Left renal pelvis (tissue), 4 donors: ENCODE results near the gene COL26A1. TPM values are rescaled to one million over a fixed set of nuclear protein-coding genes. Genes with fewer than 3 reads are reported as not detected.
"Not testable (repeated sequence)": the region's sequence is repeated elsewhere in the genome, so short reads cannot be mapped to it uniquely, and the experiment has no call there.

Experiments used
- DNase-seq, 4 donors: peaks; one replicate each; pipeline ENCODE4 v3.0.0-alpha.2; 2013; ENCODE audit warnings: low read depth in 4 of 4, low spot score in 3 of 4
- polyA plus RNA-seq, 4 donors: library from polyadenylated mRNA; unstranded; fragments of 120-200 nt; gene quantifications; one replicate each; pipeline ENCODE4 v1.2.1, GENCODE V29; 2013; ENCODE audit not compliant: insufficient read length in 4 of 4

The COL26A1 gene
- 10 to 100 TPM; 22.4 to 32.7 (median 25.2) TPM for polyA plus RNA-seq

DNA sequence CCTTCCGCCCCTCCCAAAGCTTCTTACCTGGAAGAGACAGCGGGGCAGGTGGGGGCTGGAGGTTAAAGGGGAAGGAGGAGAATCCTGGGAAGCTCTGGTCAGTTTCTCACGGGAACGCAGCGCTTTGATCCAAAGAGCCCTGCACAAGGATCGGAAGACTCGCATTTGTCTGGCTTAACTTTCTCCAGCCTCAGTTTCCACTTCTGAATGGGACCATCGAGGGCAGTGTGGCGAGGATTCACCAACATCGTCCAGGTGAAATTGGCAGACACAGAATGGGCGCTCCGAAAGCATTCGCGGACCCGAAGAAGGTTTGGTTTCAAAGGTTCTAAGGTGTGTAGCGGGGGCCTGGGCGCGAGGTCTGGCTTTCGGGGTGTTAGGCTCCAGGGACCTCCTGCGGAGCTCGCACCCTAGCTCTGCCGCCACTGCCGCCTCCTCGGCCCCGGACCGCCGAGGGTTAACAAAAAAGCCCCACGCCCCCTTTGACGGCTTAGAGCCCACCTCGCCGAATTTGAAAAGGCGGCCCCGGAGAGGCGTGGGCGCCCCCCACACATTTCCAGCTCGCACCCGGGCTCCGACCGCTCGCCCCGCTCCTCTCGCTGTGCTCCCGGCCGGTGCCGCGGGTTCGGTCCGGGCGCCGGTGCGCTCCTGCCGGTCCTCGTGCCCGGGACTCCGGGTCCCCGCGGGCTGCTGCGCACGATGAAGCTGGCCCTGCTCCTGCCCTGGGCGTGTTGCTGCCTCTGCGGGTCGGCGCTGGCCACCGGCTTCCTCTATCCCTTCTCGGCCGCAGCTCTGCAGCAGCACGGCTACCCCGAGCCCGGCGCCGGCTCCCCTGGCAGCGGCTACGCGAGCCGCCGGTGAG is at the start of gene COL26A1:
COL26A1 (plus strand) TSS at position 542 of the 862 bp plus-strand sequence; CDS start at position 700, 158 bp downstream.
- no peak for DNase-seq

DNA sequence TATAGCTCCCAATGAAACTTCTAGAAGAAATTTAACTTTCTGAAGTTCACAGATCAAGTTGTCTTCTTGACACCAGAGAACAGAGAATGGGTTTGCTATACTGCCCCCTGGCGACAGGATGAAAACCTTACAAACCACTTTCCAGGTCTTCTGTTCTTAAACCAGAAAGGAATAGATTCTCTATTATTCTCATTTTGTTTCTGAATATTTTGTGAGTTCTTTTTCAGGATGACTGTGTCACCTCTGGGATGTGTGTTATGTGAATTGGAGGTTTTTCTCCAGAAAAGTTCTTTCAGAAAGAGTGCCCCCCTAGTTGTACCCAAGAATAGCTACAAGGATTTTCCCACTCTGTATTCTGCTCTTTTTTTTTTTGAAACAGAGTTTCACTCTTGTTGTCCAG is 47.3 kb upstream of the COL26A1 start:
- no peak for DNase-seq

GRCh38 chr7:101319401-101319800 is 43.3 kb upstream of the COL26A1 start:
- no peak for DNase-seq

GRCh38 chr7:101321491-101322401 is 40.9 kb upstream of the COL26A1 start, which contains the start of gene IFT22:
Gene IFT22 (minus strand): TSS chr7:101321812. CDS start chr7:101321709, 103 bp downstream.
- peak; percentile 83 to 91 (median 90) for DNase-seq

GRCh38 chr7:101328159-101328558 is 34.5 kb upstream of the COL26A1 start:
- no peak for DNase-seq

DNA sequence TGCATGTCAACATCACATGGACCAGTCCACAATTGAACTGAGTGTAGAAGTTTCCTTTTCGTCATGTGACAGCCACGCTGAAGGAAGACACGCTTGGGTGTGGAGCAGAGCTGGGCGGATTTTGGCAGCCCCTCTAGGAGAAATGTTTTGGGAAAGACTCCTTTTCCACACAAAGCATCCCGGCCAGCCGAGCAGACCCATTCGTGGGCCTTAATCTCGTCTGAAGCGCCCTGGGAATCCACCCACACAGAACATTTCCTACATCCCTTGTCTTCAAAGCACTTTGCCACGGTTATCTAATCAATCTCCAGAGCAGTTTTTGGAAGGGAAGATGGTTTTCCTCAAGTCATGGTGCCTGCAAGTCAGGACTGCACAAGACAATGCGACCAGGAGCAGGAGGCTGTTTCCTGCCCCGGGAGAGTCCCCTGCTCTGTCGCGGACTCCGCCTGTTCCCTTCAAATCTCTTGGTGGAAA is 32.6 kb upstream of the COL26A1 start:
- DNase-seq = no peak

DNA sequence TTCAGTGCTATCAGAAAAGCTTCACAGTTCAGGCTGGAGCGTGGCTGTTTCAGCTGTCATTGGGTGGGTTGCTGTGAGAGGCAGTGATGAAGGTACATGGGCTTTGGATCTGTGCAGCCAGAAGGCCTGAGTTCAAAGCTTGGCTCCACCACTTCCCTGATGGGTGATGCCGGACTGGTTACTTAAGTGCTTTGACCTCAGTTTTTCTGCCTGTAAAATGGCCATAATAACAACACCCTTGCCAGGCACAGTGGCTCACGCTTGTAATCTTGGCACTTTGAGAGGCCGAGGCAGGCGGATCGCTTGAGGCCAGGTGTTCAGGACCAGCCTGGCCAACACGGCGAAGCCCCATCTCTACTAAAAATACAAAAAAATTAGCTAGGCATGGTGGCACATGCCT is 30.6 kb upstream of the COL26A1 start:
- DNase-seq = no peak

- DNase-seq = no peak
These were observed 28.8 kb upstream of the COL26A1 start for GRCh38 chr7:101333912-101334311.

DNA sequence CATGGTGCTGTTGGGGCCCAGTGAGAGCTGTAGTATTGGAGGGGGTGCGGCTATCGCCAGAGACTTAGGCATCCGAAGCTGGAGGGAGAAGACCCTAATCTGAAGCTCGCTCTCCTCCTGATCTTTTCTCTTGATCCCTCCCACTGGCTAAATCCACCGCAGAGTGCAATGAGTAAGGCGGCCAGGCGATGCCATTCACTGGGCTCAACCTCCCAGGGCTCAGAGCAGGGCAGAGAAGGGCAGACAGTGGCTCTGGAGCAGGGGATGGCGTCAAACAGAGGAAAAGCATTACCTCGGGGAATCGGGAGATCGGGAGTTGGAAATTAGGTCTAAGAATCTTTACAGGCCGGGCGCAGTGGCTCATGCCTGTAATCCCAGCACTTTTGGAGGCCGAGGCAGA is 22.3 kb upstream of the COL26A1 start:
- no peak for DNase-seq

DNA sequence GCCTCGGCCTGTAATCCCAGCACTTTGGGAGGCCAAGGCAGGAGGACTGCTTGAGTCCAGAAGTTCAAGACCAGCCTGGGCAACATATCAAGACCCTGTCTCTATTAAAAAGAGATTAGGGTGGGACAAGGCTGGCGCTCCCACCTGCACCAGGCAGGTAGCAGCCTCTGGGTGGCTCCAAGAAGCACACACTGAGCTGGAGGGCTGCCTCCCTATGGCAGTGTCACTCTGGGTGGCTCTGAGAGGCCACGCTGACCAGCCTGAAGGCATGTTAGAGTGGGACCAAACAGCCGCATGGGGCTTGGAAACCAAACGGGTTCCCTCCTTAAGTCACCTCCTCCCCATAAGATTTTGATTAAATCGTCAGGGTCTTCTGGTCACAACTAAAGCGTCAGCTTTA is 19.8 kb upstream of the COL26A1 start:
- no peak for DNase-seq

DNA sequence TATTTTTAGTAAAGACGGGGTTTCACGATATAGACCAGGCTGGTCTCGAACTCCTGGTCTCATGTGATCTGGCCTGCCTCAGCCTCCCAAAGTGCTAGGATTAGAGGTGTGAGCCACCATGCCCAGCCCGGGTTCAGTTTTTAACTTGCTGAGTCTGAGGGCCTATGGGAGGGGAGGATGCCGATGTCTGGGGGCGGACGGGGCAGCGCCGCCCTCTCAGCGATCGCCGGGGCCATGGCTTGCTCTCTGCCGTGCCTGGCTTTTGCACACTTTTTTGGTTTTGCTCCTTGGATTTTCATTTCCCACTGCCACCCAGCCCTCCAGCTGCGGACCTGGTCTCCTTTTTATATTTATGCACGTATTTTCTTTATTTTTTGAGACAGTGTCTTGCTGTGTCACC is 15.2 kb upstream of the COL26A1 start:
- DNase-seq = no peak

- DNase-seq = not testable (repeated sequence)
These were observed 14.1 kb upstream of the COL26A1 start for GRCh38 chr7:101348456-101349067.

GRCh38 chr7:101349300-101349699 is 13.4 kb upstream of the COL26A1 start:
- DNase-seq = not testable (repeated sequence)

- DNase-seq = no peak
These were observed 9.8 kb upstream of the COL26A1 start for GRCh38 chr7:101352920-101353308.

- DNase-seq = no peak
These were observed 5.2 kb upstream of the COL26A1 start for GRCh38 chr7:101357433-101357832.

- no peak for DNase-seq
These were observed 590 bp downstream of the COL26A1 start for GRCh38 chr7:101363196-101363733.

- DNase-seq = no peak
These were observed 1.2 kb downstream of the COL26A1 start for GRCh38 chr7:101363734-101364374.

DNA sequence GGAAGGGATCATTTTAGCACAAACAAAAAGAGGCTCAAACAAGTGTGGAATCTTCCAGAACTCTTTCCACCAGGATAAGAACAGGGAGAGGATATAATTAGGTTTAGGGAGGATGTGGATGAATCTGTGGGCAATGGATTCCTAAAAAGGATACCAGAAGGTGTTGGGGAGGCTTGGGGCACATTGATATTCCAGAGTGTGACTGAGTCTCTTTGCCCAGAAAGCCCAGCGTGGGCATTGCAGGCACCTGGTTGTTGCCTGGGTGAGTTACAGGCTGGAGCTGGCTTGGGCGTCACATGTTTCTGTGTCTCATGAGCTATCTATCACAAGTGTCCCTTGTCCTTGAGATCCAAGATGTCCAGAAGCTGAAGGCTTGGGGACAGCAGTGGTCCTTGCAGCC is 3.3 kb downstream of the COL26A1 start:
- no peak for DNase-seq

- no peak for DNase-seq
These were observed 5.0 kb downstream of the COL26A1 start for GRCh38 chr7:101367676-101368075.
